GM23338 (cell line): ENCODE results near the gene ZDHHC16. TPM values are rescaled to one million over a fixed set of nuclear protein-coding genes. Genes with fewer than 3 reads are reported as not detected.

Experiments used
- ATAC-seq: fragments of 200-7000 bp; cut with Tn5 transposase; 3 replicates; pipeline ENCODE4 v1.9.1; 2020
- DNase-seq: peaks from one replicate; pipeline ENCODE4 v3.0.0-alpha.2; 2015; ENCODE audit warnings: low spot score
- H2AFZ ChIP-seq: fragments of 200-600 bp; sonication (generic); 2 replicates; pipeline ENCODE4 v1.8.0; 2016; ENCODE audit warnings: antibody characterized with exemption, mild to moderate bottlenecking, moderate library complexity
- H3F3A ChIP-seq: fragments of 200-600 bp; sonication (generic); replicated peaks from 2 replicates; pipeline ENCODE4 v1.8.0; 2017; ENCODE audit warnings: antibody characterized with exemption, mixed run types, low read depth
- H3K27ac ChIP-seq: fragments of 200-600 bp; sonication (generic); 2 replicates; pipeline ENCODE4 v1.6.1; 2016; ENCODE audit warnings: low read depth
- H3K27me3 ChIP-seq: fragments of 200-600 bp; sonication (generic); 2 replicates; pipeline ENCODE4 v1.8.0; 2016; ENCODE audit warnings: mild to moderate bottlenecking, mixed run types, moderate library complexity; ENCODE audit not compliant: insufficient read depth
- H3K36me3 ChIP-seq: fragments of 200-600 bp; sonication (generic); 2 replicates; pipeline ENCODE4 v1.8.0; 2016; ENCODE audit warnings: mild to moderate bottlenecking; ENCODE audit not compliant: insufficient read depth
- H3K4me1 ChIP-seq: fragments of 200-600 bp; sonication (generic); 2 replicates; pipeline ENCODE4 v1.8.0; 2016; ENCODE audit warnings: mild to moderate bottlenecking, moderate library complexity; ENCODE audit not compliant: insufficient read depth
- H3K4me2 ChIP-seq: fragments of 200-600 bp; sonication (generic); 2 replicates; pipeline ENCODE4 v1.7.1; 2017; ENCODE audit warnings: mixed run types
- H3K4me3 ChIP-seq: fragments of 200-600 bp; sonication (generic); 2 replicates; pipeline ENCODE4 v1.6.1; 2016; ENCODE audit warnings: mixed run types
- H3K79me2 ChIP-seq: fragments of 200-600 bp; sonication (generic); replicated peaks from 2 replicates; pipeline ENCODE4 v1.8.0; 2017; ENCODE audit warnings: mild to moderate bottlenecking; ENCODE audit not compliant: insufficient read depth
- H3K9me2 ChIP-seq: fragments of 200-600 bp; sonication (generic); 2 replicates; pipeline ENCODE4 v1.8.0; 2017; ENCODE audit not compliant: insufficient read depth
- H4K20me1 ChIP-seq: fragments of 200-600 bp; sonication (generic); replicated peaks from 2 replicates; pipeline ENCODE4 v1.8.0; 2017; ENCODE audit warnings: mild to moderate bottlenecking; ENCODE audit not compliant: insufficient read depth
- H3K27ac Mint-ChIP-seq: 2 replicates; pipeline ENCODE4 v1.8.0; 2020; ENCODE audit warnings: inconsistent platforms, mild to moderate bottlenecking, moderate library complexity, mixed read lengths
- H3K27me3 Mint-ChIP-seq: 3 replicates; pipeline ENCODE4 v1.8.0; 2022; ENCODE audit warnings: low read depth, mild to moderate bottlenecking, moderate library complexity, mixed read lengths, inconsistent platforms; ENCODE audit not compliant: insufficient read depth, poor library complexity
- H3K36me3 Mint-ChIP-seq: 3 replicates; pipeline ENCODE4 v1.8.0; 2021; ENCODE audit warnings: low read depth, mild to moderate bottlenecking, inconsistent platforms, moderate library complexity, mixed read lengths
- H3K4me1 Mint-ChIP-seq: 3 replicates; pipeline ENCODE4 v1.8.0; 2020; ENCODE audit warnings: mild to moderate bottlenecking, inconsistent platforms, mixed read lengths
- H3K4me3 Mint-ChIP-seq: 3 replicates; pipeline ENCODE4 v1.8.0; 2021; ENCODE audit warnings: moderate library complexity, mild to moderate bottlenecking, inconsistent platforms, mixed read lengths
- H3K9me3 Mint-ChIP-seq: 3 replicates; pipeline ENCODE4 v1.8.0; 2020; ENCODE audit warnings: moderate library complexity, mild to moderate bottlenecking, inconsistent platforms, mixed read lengths
- CREB1 ChIP-seq: fragments of 250-450 bp; sonication (Bioruptor Pico); IDR thresholded peaks from 2 replicates; pipeline ENCODE4 v1.5.0; 2020; ENCODE audit warnings: low read depth, mild to moderate bottlenecking, moderate library complexity
- CTCF ChIP-seq, 2 experiments: fragments of 200-600 bp in 1 of 2; sonication (generic) in 1 of 2; conservative IDR thresholded peaks; 2 replicates each; pipeline versions ENCODE4 v1.5.1 to v1.6.1; 2016 to 2017; ENCODE audit warnings: antibody characterized with exemption in 2 of 2, low read depth in 2 of 2, mild to moderate bottlenecking in 2 of 2, moderate library complexity in 1 of 2
- ETS1 ChIP-seq: IDR thresholded peaks from 2 replicates; pipeline ENCODE4 v1.6.1; 2016; ENCODE audit warnings: antibody characterized with exemption
- EZH2 ChIP-seq: fragments of 200-600 bp; sonication (generic); IDR thresholded peaks from one replicate; pipeline ENCODE4 v1.8.0; 2017; ENCODE audit warnings: antibody characterized with exemption, mild to moderate bottlenecking, low read depth; ENCODE audit not compliant: unreplicated experiment
- NANOG ChIP-seq: IDR thresholded peaks from 2 replicates; pipeline ENCODE4 v1.6.1; 2016; ENCODE audit warnings: antibody characterized with exemption, borderline replicate concordance
- POLR2AphosphoS5 ChIP-seq: IDR thresholded peaks from 2 replicates; pipeline ENCODE4 v1.6.1; 2016; ENCODE audit warnings: antibody characterized with exemption, low read depth
- REST ChIP-seq: IDR thresholded peaks from one replicate; pipeline ENCODE4 v1.6.1; 2018; ENCODE audit warnings: antibody characterized with exemption; ENCODE audit not compliant: unreplicated experiment
- STAT1 ChIP-seq: IDR thresholded peaks from one replicate; pipeline ENCODE4 v1.6.1; 2016; ENCODE audit warnings: antibody characterized with exemption; ENCODE audit not compliant: unreplicated experiment
- ZNF114 ChIP-seq: fragments of 250-450 bp; sonication (Bioruptor Pico); IDR thresholded peaks from 2 replicates; pipeline ENCODE4 v1.5.0; 2020; ENCODE audit warnings: mild to moderate bottlenecking, moderate library complexity
- ZNF331 ChIP-seq: fragments of 250-450 bp; sonication (Bioruptor Pico); IDR thresholded peaks from 2 replicates; pipeline ENCODE4 v1.5.0; 2020; ENCODE audit warnings: low read depth, mild to moderate bottlenecking, moderate library complexity
- ZNF462 ChIP-seq: fragments of 250-450 bp; sonication (Bioruptor Pico); IDR thresholded peaks from 2 replicates; pipeline ENCODE4 v1.5.0; 2020; ENCODE audit warnings: mild to moderate bottlenecking, moderate library complexity
- polyA plus RNA-seq: library from polyadenylated mRNA; unstranded; fragments of >200 nt; fragmentation: Nextera tagmentation; extraction: Ambion mirVana; gene quantifications from 2 replicates; pipeline ENCODE4 v1.2.1, GENCODE V29; 2016
- total RNA-seq: library from RNA; depleted of rRNA; stranded (reverse); fragments of >200 nt; shearing (Covaris generic); gene quantifications from 2 replicates; pipeline ENCODE4 v1.2.3, GENCODE V29; 2014

The ZDHHC16 gene
- total and polyA plus RNA-seq, 2 experiments from 2014 or later: 35.1 to 58.2 TPM

GRCh38 chr10:97412891-97413304 is 33.1 kb upstream of the ZDHHC16 start:
- Histone ChIP-seq H3K4me1 (no peaks in the 10 kb centered on the region), H3K36me3 (no peaks in the 10 kb centered on the region), H2AFZ (no peak overlapping the region), H3K27ac (no peak overlapping the region), H3K27me3 (no peaks in the 10 kb centered on the region), H4K20me1 (no peaks in the 10 kb centered on the region), H3F3A (0 out of 2 replicates have a peak, but pooled peaks cover 2% of the 10 kb centered on the region), H3K79me2 (no peaks in the 10 kb centered on the region), H3K4me3 (no peak overlapping the region), H3K4me2 (no peak overlapping the region), H3K9me2 (no peaks in the 10 kb centered on the region)
- H3K4me3 Mint-ChIP-seq: no peak overlapping the region
- DNase-seq (no peak), ATAC-seq (no peak)
- peak overlapping the region; percentile 42; the same call in 1 of the 2 replicates for H3K27ac Mint-ChIP-seq
- H3K27me3 Mint-ChIP-seq: peaks cover 8% of the 10 kb centered on the region
- H3K36me3 Mint-ChIP-seq: no peaks in the 10 kb centered on the region
- H3K4me1 Mint-ChIP-seq: peaks cover 19% of the 10 kb centered on the region
- TF ChIP-seq CREB1 (CRISPR knock-in tag): no peak
- no peak for TF ChIP-seq ETS1
- TF ChIP-seq EZH2: no peak
- no peak for TF ChIP-seq ZNF331 (CRISPR knock-in tag)
- no peak for TF ChIP-seq CTCF (conservative IDR thresholded peaks at IDR 0.05; ENCODE audit: low read depth in 2 of 2)
- no peak for TF ChIP-seq ZNF114 (CRISPR knock-in tag)
- no peak for TF ChIP-seq ZNF462 (CRISPR knock-in tag)
- no peak for TF ChIP-seq POLR2AphosphoS5
- TF ChIP-seq STAT1: no peak
- TF ChIP-seq REST: no peak
- TF ChIP-seq NANOG: no peak
- no peaks in the 10 kb centered on the region for H3K9me3 Mint-ChIP-seq
